ENCODE measurements around the gene PTPRG. TPM values are rescaled to one million over a fixed set of nuclear protein-coding genes. Genes with fewer than 3 reads are reported as not detected.

PTPRG gene
- total RNA-seq, 2 experiments from 2014 or later = 0.13 to 0.70 TPM

- TF ChIP-seq EZH2phosphoT487 (IDR thresholded peaks at IDR 0.05; ENCODE audit: borderline replicate concordance, low read depth, low read length) = no peak
- no peak for TF ChIP-seq CTCF (conservative IDR thresholded peaks at IDR 0.05; ENCODE audit: low read length)
Observed at GRCh38 chr3:61924991-61925390, 363.6 kb downstream of the PTPRG start.

GRCh38 chr3:61925721-61926120, 364.4 kb downstream of the PTPRG start:
- Histone ChIP-seq H2AFZ (ENCODE audit: low read length) (no peak overlapping the region), H3K4me2 (ENCODE audit: low read length) (no peak overlapping the region), H3K36me3 (ENCODE audit: insufficient read depth, low read length) (no peaks in the 10 kb centered on the region), H3K4me3 (ENCODE audit: low read depth, low read length, poor library complexity, severe bottlenecking) (no peak overlapping the region), H3K9me3 (ENCODE audit: low read length) (no peaks in the 10 kb centered on the region), H3K9me2 (ENCODE audit: insufficient read depth, low read length) (no peaks in the 10 kb centered on the region), H3K27ac (ENCODE audit: low read depth, low read length, poor library complexity, severe bottlenecking) (no peak overlapping the region), H3K79me2 (ENCODE audit: insufficient read depth, low read depth, low read length) (no peaks in the 10 kb centered on the region), H4K20me1 (ENCODE audit: insufficient read depth, low read length) (no peaks in the 10 kb centered on the region), H3K4me1 (ENCODE audit: insufficient read depth, low read length, poor library complexity, severe bottlenecking) (no peaks in the 10 kb centered on the region)
- TF ChIP-seq CTCF (conservative IDR thresholded peaks at IDR 0.05; ENCODE audit: low read length) (no peak), EZH2phosphoT487 (IDR thresholded peaks at IDR 0.05; ENCODE audit: borderline replicate concordance, low read depth, low read length) (no peak)
- DNase-seq (ENCODE audit: low spot score) = no peak
- no TSS peak for BruUV-seq (replicated peaks)
- ChIA-PET POLR2A (no interaction called here), CTCF (ENCODE audit: unreplicated experiment) (no interaction called here)
- intact Hi-C loops (cut with micrococcal nuclease; ENCODE audit: unreplicated experiment) = no loop called here

More at GRCh38 chr3:61924991-61925390, 363.6 kb downstream of the PTPRG start:
- H3K9me2 ChIP-seq (ENCODE audit: insufficient read depth, low read length) = no peaks in the 10 kb centered on the region
- ChIA-PET POLR2A (no interaction called here), CTCF (ENCODE audit: unreplicated experiment) (no interaction called here)
- no peaks in the 10 kb centered on the region for H3K9me3 ChIP-seq (ENCODE audit: low read length)
- H3K36me3 ChIP-seq (ENCODE audit: insufficient read depth, low read length) = no peaks in the 10 kb centered on the region
- H3K79me2 ChIP-seq (ENCODE audit: insufficient read depth, low read depth, low read length) = no peaks in the 10 kb centered on the region
- DNase-seq (ENCODE audit: low spot score) = no peak
- no peaks in the 10 kb centered on the region for H3K4me1 ChIP-seq (ENCODE audit: insufficient read depth, low read length, poor library complexity, severe bottlenecking)
- no TSS peak for BruUV-seq (replicated peaks)
- H4K20me1 ChIP-seq (ENCODE audit: insufficient read depth, low read length) = no peaks in the 10 kb centered on the region
- no peak overlapping the region for H3K4me3 ChIP-seq (ENCODE audit: low read depth, low read length, poor library complexity, severe bottlenecking)
- intact Hi-C loops (cut with micrococcal nuclease; ENCODE audit: unreplicated experiment) = no loop called here
- H3K4me2 ChIP-seq (ENCODE audit: low read length) = no peak overlapping the region
- no peak overlapping the region for H3K27ac ChIP-seq (ENCODE audit: low read depth, low read length, poor library complexity, severe bottlenecking)
- no peak overlapping the region for H2AFZ ChIP-seq (ENCODE audit: low read length)

- Histone ChIP-seq H4K20me1 (ENCODE audit: insufficient read depth, low read length) (no peaks in the 10 kb centered on the region), H3K4me2 (ENCODE audit: low read length) (no peak overlapping the region), H3K36me3 (ENCODE audit: insufficient read depth, low read length) (no peaks in the 10 kb centered on the region), H3K27ac (ENCODE audit: low read depth, low read length, poor library complexity, severe bottlenecking) (no peak overlapping the region), H3K4me3 (ENCODE audit: low read depth, low read length, poor library complexity, severe bottlenecking) (no peak overlapping the region), H2AFZ (ENCODE audit: low read length) (no peak overlapping the region), H3K9me2 (ENCODE audit: insufficient read depth, low read length) (no peaks in the 10 kb centered on the region), H3K79me2 (ENCODE audit: insufficient read depth, low read depth, low read length) (no peaks in the 10 kb centered on the region), H3K4me1 (ENCODE audit: insufficient read depth, low read length, poor library complexity, severe bottlenecking) (no peaks in the 10 kb centered on the region), H3K9me3 (ENCODE audit: low read length) (no peaks in the 10 kb centered on the region)
- TF ChIP-seq EZH2phosphoT487 (IDR thresholded peaks at IDR 0.05; ENCODE audit: borderline replicate concordance, low read depth, low read length) = no peak
- TF ChIP-seq CTCF (conservative IDR thresholded peaks at IDR 0.05; ENCODE audit: low read length) = no peak
- ChIA-PET CTCF (ENCODE audit: unreplicated experiment) (no interaction called here), POLR2A (no interaction called here)
- intact Hi-C loops (cut with micrococcal nuclease; ENCODE audit: unreplicated experiment) = no loop called here
- DNase-seq (ENCODE audit: low spot score) = no peak
- no TSS peak for BruUV-seq (replicated peaks)
Observed at GRCh38 chr3:61926923-61927322, 365.6 kb downstream of the PTPRG start.
